Calu3 (cell line): ENCODE results near the gene GPAM. TPM values are rescaled to one million over a fixed set of nuclear protein-coding genes. Genes with fewer than 3 reads are reported as not detected.
A peak's percentile ranks its signal among the peaks of the same experiment; 100 is the strongest.

Source experiments
- BruUV-seq: library from RNA; stranded (reverse); fragments of 400-500 nt; replicated peaks from 2 replicates; lab custom pipeline; 2021; lab: Mats Ljungman, UMichigan
- CTCF ChIA-PET: fragments of 300-600 bp; sonication (Branson Sonifier 250); formaldehyde crosslinking; loops from one replicate; lab custom pipeline; 2022; ENCODE audit warnings: antibody characterized with exemption; lab: Charles Lee
- DNase-seq: peaks from one replicate; pipeline ENCODE4 v3.0.0; 2022
- H3K27ac Mint-ChIP-seq: one replicate; pipeline ENCODE4 v1.8.0; 2022; ENCODE audit warnings: mixed read lengths; ENCODE audit not compliant: unreplicated experiment
- H3K27me3 Mint-ChIP-seq: one replicate; pipeline ENCODE4 v1.8.0; 2022; ENCODE audit warnings: mixed read lengths; ENCODE audit not compliant: unreplicated experiment
- H3K36me3 Mint-ChIP-seq: one replicate; pipeline ENCODE4 v1.8.0; 2022; ENCODE audit warnings: mild to moderate bottlenecking, moderate library complexity, mixed read lengths; ENCODE audit not compliant: insufficient read depth, unreplicated experiment
- H3K4me1 Mint-ChIP-seq: one replicate; pipeline ENCODE4 v1.8.0; 2022; ENCODE audit warnings: mild to moderate bottlenecking, low read depth, mixed read lengths; ENCODE audit not compliant: unreplicated experiment
- H3K4me3 Mint-ChIP-seq: one replicate; pipeline ENCODE4 v1.8.0; 2022; ENCODE audit warnings: mild to moderate bottlenecking, low read depth, moderate library complexity, mixed read lengths; ENCODE audit not compliant: unreplicated experiment
- H3K9me3 Mint-ChIP-seq: one replicate; pipeline ENCODE4 v1.8.0; 2022; ENCODE audit warnings: low read depth, mixed read lengths; ENCODE audit not compliant: unreplicated experiment
- intact Hi-C: fragments of 100-400 bp; cut with micrococcal nuclease; formaldehyde crosslinking; loops from one replicate; pipeline ENCODE4 v1.10.0; 2022; ENCODE audit not compliant: unreplicated experiment
- total RNA-seq: library from RNA; stranded (reverse); gene quantifications from 2 replicates; pipeline ENCODE4 v1.2.3, GENCODE V29; 2022
- TF ChIP-seq, protein P1 (sequence below): fragments of 200-600 bp; IDR thresholded peaks from one replicate; pipeline ENCODE4 v1.8.0; 2022; ENCODE audit warnings: antibody characterized with exemption; ENCODE audit not compliant: unreplicated experiment

The GPAM gene
- total RNA-seq, 1 experiment from 2014 or later, result 6.5 TPM

DNA sequence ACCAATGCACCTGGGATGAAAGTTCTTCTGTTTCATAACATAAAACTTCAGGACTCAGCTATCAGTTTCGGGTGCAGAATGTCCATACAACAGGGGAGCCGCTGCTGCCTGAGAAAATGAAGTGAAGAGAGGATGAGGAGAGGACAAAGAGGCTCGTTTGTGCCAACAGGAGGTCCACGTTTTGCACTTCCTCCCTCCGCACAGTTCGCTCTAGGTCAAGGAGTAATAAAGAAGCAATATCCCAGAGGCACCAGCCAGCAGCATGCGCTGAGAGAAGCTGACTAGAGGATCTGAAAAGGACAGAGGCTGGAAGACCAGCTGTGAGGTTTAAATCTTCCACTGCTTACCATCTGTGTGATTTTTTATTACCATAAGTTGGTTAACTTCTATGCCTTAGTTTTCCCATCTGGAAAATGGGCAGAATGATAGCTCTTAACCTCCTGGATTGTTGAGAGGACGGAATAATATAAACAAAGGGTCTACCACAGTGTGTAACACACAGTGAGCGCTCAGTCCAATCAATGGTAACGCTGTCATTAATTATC lies 709 bp downstream of the GPAM start:
- H3K4me3 Mint-ChIP-seq, result peak overlapping the region; percentile 97
- H3K4me1 Mint-ChIP-seq, result peaks cover 10% of the 10 kb centered on the region
- CTCF ChIA-PET, result no interaction called here
- intact Hi-C loops, result loop anchor here (5.0 kb wide), 2 partner anchors 124 to 254 kb away; no protein-coding TSS in a partner anchor
- no peak for DNase-seq
- BruUV-seq, result no TSS peak
- peaks cover 16% of the 10 kb centered on the region for H3K36me3 Mint-ChIP-seq
- H3K27me3 Mint-ChIP-seq, result no peaks in the 10 kb centered on the region
- TF ChIP-seq, protein P1, sequence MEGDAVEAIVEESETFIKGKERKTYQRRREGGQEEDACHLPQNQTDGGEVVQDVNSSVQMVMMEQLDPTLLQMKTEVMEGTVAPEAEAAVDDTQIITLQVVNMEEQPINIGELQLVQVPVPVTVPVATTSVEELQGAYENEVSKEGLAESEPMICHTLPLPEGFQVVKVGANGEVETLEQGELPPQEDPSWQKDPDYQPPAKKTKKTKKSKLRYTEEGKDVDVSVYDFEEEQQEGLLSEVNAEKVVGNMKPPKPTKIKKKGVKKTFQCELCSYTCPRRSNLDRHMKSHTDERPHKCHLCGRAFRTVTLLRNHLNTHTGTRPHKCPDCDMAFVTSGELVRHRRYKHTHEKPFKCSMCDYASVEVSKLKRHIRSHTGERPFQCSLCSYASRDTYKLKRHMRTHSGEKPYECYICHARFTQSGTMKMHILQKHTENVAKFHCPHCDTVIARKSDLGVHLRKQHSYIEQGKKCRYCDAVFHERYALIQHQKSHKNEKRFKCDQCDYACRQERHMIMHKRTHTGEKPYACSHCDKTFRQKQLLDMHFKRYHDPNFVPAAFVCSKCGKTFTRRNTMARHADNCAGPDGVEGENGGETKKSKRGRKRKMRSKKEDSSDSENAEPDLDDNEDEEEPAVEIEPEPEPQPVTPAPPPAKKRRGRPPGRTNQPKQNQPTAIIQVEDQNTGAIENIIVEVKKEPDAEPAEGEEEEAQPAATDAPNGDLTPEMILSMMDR, result no peak
- H3K9me3 Mint-ChIP-seq, result peaks cover 4% of the 10 kb centered on the region
- peak overlapping the region; percentile 93 for H3K27ac Mint-ChIP-seq

DNA sequence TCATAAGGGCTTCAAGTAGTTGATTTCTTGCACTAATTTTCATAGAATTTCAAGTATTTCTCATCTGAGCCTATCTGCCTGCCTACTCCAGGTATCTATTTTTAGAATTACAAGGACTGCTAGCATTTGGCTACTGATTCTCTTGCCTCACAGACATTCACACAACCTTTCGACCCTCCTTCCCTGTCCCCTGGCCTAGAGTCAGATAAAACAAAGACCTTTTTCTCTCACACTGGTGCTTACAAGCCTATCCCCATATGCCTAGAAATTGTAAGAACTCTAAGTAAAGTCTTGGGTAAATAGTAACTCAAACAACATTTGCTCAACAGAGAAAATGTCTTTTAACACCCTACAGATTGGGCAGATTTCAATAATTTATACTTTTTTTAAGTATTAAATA lies 6.3 kb downstream of the GPAM start:
- intact Hi-C loops, result no loop called here
- Mint-ChIP-seq H3K9me3 (no peaks in the 10 kb centered on the region), H3K27ac (no peak overlapping the region), H3K27me3 (no peaks in the 10 kb centered on the region), H3K4me1 (no peaks in the 10 kb centered on the region), H3K4me3 (no peak overlapping the region), H3K36me3 (no peaks in the 10 kb centered on the region)
- CTCF ChIA-PET, result no interaction called here
- BruUV-seq, result no TSS peak
- no peak for DNase-seq
- TF ChIP-seq, protein P1, result no peak

DNA sequence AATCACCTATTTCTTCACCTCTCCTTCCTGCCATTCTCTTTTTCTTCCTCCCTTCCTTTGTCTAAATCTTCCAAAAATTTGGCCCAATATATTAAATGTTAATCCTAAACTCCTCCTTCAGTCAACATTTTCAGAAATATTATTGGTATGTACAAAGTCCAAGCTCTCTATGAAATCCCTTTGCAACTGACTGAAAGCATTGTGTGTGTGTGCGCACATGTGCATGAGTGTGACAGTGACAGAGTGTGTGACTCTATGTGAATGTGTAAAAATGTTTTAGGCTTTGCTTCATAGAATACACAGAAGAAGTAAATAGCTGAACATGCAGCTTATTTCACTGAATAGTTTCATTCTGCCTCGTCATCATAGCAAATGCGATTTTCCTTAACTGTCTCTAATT lies 7.0 kb downstream of the GPAM start:
- TF ChIP-seq, protein P1, result no peak
- CTCF ChIA-PET, result no interaction called here
- no peaks in the 10 kb centered on the region for H3K9me3 Mint-ChIP-seq
- BruUV-seq, result no TSS peak
- DNase-seq, result no peak
- intact Hi-C loops, result no loop called here
- H3K4me3 Mint-ChIP-seq, result no peak overlapping the region
- H3K27me3 Mint-ChIP-seq, result no peaks in the 10 kb centered on the region
- no peaks in the 10 kb centered on the region for H3K36me3 Mint-ChIP-seq
- H3K4me1 Mint-ChIP-seq, result no peaks in the 10 kb centered on the region
- H3K27ac Mint-ChIP-seq, result no peak overlapping the region

DNA sequence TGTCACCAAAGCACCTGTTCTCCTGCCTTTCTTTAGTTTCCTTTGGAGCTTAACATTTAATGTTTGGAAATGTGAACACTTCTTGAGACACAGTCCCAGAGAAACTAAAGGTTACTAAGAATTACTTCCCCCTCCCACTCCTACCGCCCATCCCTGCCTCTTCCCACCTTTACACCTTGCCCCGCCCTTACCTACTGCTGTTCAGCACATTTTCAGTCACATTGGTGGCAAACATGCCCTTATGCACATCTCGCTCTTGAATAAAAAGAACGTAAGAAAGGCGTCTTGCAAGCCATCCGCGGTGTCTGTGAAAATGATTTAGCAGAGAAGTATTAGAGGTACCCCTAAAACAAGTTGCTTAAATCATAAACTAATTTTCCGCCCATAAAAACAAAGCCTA lies 8.2 kb downstream of the GPAM start:
- no TSS peak for BruUV-seq
- Mint-ChIP-seq H3K36me3 (no peaks in the 10 kb centered on the region), H3K27ac (no peak overlapping the region), H3K9me3 (no peaks in the 10 kb centered on the region), H3K4me3 (no peak overlapping the region), H3K27me3 (no peaks in the 10 kb centered on the region), H3K4me1 (no peaks in the 10 kb centered on the region)
- no peak for DNase-seq
- TF ChIP-seq, protein P1, result no peak
- intact Hi-C loops, result no loop called here
- CTCF ChIA-PET, result no interaction called here
